Measurements from ENCODE around the gene SORL1-AS1.
"Not testable (repeated sequence)": the region's sequence is repeated elsewhere in the genome, so short reads cannot be mapped to it uniquely, and the experiment has no call there.

The SORL1-AS1 gene

GRCh38 chr11:121414141-121414913 lies 38.4 kb downstream of the SORL1-AS1 start:
- Histone ChIP-seq H3K9me3 (ENCODE audit: control insufficient read depth in 2 of 2, low read length in 2 of 2) (peaks cover 0 to 1% of the 10 kb centered on the region in 2 experiments), H3K27ac (ENCODE audit: insufficient read depth, low read length, poor library complexity, severe bottlenecking) (no peak overlapping the region), H3K36me3 (ENCODE audit: control insufficient read depth, insufficient read depth, low read length) (no peaks in the 10 kb centered on the region), H3K27me3 (ENCODE audit: control insufficient read depth, insufficient read depth, low read length) (no peaks in the 10 kb centered on the region), H3K4me1 (ENCODE audit: control insufficient read depth, insufficient read depth, low read length, poor library complexity, severe bottlenecking) (peaks cover 24% of the 10 kb centered on the region), H3K4me3 (ENCODE audit: low read depth, low read length) (no peak overlapping the region)
- H3K27me3 Mint-ChIP-seq = no peaks in the 10 kb centered on the region
- no peak overlapping the region for H3K4me3 Mint-ChIP-seq
- H3K27ac Mint-ChIP-seq = peak overlapping the region; percentile 16 to 96 (median 32)
- ATAC-seq (ENCODE audit: low read depth in 2 of 2) = no peak
- DNase-seq = no peak
- no peaks in the 10 kb centered on the region for H3K36me3 Mint-ChIP-seq
- H3K9me3 Mint-ChIP-seq = peaks cover 0 to 4% (median 0%) of the 10 kb centered on the region in 7 donors
- peaks cover 12 to 41% (median 30%) of the 10 kb centered on the region in 4 donors for H3K4me1 Mint-ChIP-seq

DNA sequence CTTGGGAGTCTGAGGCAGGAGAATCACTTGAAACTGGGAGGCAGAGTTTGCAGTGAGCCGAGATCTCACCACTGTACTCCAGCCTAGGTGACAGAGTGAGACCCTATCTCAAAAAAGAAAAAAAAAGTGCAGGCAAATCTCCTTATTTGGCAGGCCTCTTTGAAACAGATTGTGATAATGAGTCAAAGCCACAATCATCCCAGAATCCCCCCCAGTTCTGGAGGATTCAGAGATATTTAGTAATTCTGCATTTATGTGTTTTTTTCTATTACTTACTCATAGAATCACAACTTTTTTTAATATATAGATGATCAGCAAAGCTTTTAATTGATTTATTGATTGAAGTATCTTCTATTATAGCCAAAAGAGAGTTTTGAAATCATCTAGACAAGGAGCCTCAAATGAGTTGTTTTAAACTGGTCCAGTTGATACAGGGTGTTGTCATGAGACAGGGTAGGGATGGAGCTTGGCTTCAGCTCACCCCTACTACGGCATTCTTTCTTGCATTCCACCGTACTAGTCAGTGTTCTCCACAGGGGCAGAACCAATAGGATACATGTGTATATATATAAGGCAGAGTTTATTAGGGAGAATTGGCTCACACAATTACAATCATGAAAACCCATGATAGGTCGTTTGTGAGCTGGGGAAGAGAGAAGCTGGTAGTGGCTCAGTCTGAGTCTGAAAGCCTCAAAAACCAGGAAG lies 39.9 kb downstream of the SORL1-AS1 start:
- no peak overlapping the region for H3K27ac ChIP-seq (ENCODE audit: insufficient read depth, low read length, poor library complexity, severe bottlenecking)
- Mint-ChIP-seq H3K4me3 (no peak overlapping the region), H3K4me1 (peaks cover 0 to 26% (median 19%) of the 10 kb centered on the region in 4 donors), H3K27ac (peak overlapping the region; percentile 1 to 92 (median 78)), H3K9me3 (peaks cover 0 to 4% (median 0%) of the 10 kb centered on the region in 7 donors), H3K36me3 (no peaks in the 10 kb centered on the region), H3K27me3 (no peaks in the 10 kb centered on the region)
- H3K9me3 ChIP-seq (ENCODE audit: control insufficient read depth in 2 of 2, low read length in 2 of 2) = no peaks in the 10 kb centered on the region
- H3K4me3 ChIP-seq (ENCODE audit: low read depth, low read length) = no peak overlapping the region
- no peaks in the 10 kb centered on the region for H3K36me3 ChIP-seq (ENCODE audit: control insufficient read depth, insufficient read depth, low read length)
- H3K27me3 ChIP-seq (ENCODE audit: control insufficient read depth, insufficient read depth, low read length) = no peaks in the 10 kb centered on the region
- peaks cover 12% of the 10 kb centered on the region for H3K4me1 ChIP-seq (ENCODE audit: control insufficient read depth, insufficient read depth, low read length, poor library complexity, severe bottlenecking)
- DNase-seq = no peak
- no peak for ATAC-seq (ENCODE audit: low read depth in 2 of 2)

GRCh38 chr11:121412000-121412587 lies 40.7 kb downstream of the SORL1-AS1 start:
- Mint-ChIP-seq H3K4me3 (no peak overlapping the region), H3K27ac (peak overlapping the region; percentile 5 to 79 (median 65)), H3K9me3 (peaks cover 0 to 4% (median 0%) of the 10 kb centered on the region in 7 donors), H3K36me3 (no peaks in the 10 kb centered on the region), H3K4me1 (peaks cover 0 to 20% (median 12%) of the 10 kb centered on the region in 4 donors), H3K27me3 (no peaks in the 10 kb centered on the region)
- ATAC-seq (ENCODE audit: low read depth in 2 of 2) (no peak), DNase-seq (no peak)
- H3K4me3 ChIP-seq (ENCODE audit: low read depth, low read length) = no peak overlapping the region
- H3K4me1 ChIP-seq (ENCODE audit: control insufficient read depth, insufficient read depth, low read length, poor library complexity, severe bottlenecking) = peaks cover 4% of the 10 kb centered on the region
- no peak overlapping the region for H3K27ac ChIP-seq (ENCODE audit: insufficient read depth, low read length, poor library complexity, severe bottlenecking)
- H3K9me3 ChIP-seq (ENCODE audit: control insufficient read depth in 2 of 2, low read length in 2 of 2) = no peaks in the 10 kb centered on the region
- H3K36me3 ChIP-seq (ENCODE audit: control insufficient read depth, insufficient read depth, low read length) = no peaks in the 10 kb centered on the region
- no peaks in the 10 kb centered on the region for H3K27me3 ChIP-seq (ENCODE audit: control insufficient read depth, insufficient read depth, low read length)

GRCh38 chr11:121411330-121411729 lies 41.4 kb downstream of the SORL1-AS1 start:
- not testable (repeated sequence) for ATAC-seq (ENCODE audit: low read depth in 2 of 2); H3K9me3 ChIP-seq (ENCODE audit: control insufficient read depth in 2 of 2, low read length in 2 of 2); H3K9me3 Mint-ChIP-seq; H3K36me3 Mint-ChIP-seq; H3K27me3 ChIP-seq (ENCODE audit: control insufficient read depth, insufficient read depth, low read length); H3K4me1 ChIP-seq (ENCODE audit: control insufficient read depth, insufficient read depth, low read length, poor library complexity, severe bottlenecking); H3K4me3 ChIP-seq (ENCODE audit: low read depth, low read length); DNase-seq; H3K27me3 Mint-ChIP-seq; H3K27ac ChIP-seq (ENCODE audit: insufficient read depth, low read length, poor library complexity, severe bottlenecking); H3K4me3 Mint-ChIP-seq; H3K27ac Mint-ChIP-seq; H3K36me3 ChIP-seq (ENCODE audit: control insufficient read depth, insufficient read depth, low read length)
- peaks cover 0 to 12% (median 8%) of the 10 kb centered on the region in 4 donors for H3K4me1 Mint-ChIP-seq

DNA sequence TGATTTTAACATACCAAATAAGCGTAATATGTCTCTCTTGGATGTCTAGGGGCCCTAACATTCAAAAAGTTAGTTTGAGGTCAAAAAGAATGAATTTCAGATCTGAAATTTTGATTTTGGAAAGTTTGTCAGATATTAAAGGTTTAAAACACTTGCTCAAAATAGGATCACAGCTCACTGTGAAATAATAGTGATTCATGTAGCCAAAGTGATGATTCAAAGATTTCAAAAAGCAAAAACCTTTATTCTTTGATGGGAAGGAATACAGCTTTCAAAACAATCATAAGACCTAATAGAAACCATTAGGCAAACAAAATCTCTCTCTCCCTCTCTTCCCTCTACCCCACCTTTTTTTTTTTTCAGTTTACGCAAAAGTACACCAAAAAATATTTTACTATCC lies 42.7 kb downstream of the SORL1-AS1 start:
- not testable (repeated sequence) for H3K36me3 ChIP-seq (ENCODE audit: control insufficient read depth, insufficient read depth, low read length); H3K27me3 ChIP-seq (ENCODE audit: control insufficient read depth, insufficient read depth, low read length); H3K4me1 Mint-ChIP-seq; H3K27me3 Mint-ChIP-seq; H3K36me3 Mint-ChIP-seq; ATAC-seq (ENCODE audit: low read depth in 2 of 2); H3K9me3 Mint-ChIP-seq; H3K4me3 Mint-ChIP-seq; H3K9me3 ChIP-seq (ENCODE audit: control insufficient read depth in 2 of 2, low read length in 2 of 2); H3K27ac Mint-ChIP-seq; DNase-seq; H3K4me1 ChIP-seq (ENCODE audit: control insufficient read depth, insufficient read depth, low read length, poor library complexity, severe bottlenecking); H3K27ac ChIP-seq (ENCODE audit: insufficient read depth, low read length, poor library complexity, severe bottlenecking); H3K4me3 ChIP-seq (ENCODE audit: low read depth, low read length)

DNA sequence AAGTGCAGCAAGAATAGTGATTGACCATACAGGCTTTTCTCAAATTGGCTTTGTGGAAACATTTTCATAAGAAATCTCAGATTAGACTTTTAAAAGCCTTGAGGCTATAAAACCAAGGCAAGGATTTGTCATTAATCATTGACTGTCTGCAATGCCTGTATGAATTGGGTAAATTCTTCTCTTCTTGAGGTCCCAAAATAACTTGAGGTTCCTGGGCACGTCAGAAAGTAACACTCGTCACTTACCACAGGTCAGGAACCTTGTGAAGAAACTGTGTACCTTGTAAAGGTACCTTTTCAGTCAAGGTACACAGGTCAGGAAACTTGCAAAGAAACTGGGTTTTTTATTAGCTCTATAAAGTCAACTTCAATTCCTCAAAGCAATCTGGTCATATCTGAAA lies 43.9 kb downstream of the SORL1-AS1 start:
- no peak overlapping the region for H3K27ac Mint-ChIP-seq

DNA sequence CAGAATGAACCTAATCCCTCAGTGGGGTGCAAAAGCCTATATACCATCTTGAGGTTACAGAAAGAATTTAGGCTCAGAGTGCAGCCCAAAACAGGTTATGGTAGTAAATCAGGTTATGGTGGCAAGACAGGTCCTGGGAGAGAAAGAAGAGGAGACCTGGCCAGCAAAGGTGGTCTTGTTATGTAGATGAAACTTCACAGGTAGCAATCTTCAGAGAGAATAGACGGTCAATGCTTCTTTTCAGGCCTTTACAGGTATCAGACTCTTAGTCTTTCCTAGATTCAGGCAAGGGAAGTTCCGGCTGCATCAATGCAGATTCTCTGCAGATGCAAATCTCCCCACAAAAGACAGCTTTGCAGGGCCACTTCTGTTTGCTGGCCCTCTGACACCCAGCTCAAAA lies 46.5 kb downstream of the SORL1-AS1 start:
- H3K27me3 Mint-ChIP-seq = peaks cover 4% of the 10 kb centered on the region
- H3K9me3 Mint-ChIP-seq = peaks cover 0 to 9% (median 0%) of the 10 kb centered on the region in 7 donors
- no peak overlapping the region for H3K27ac Mint-ChIP-seq
- Histone ChIP-seq H3K27ac (ENCODE audit: insufficient read depth, low read length, poor library complexity, severe bottlenecking) (no peak overlapping the region), H3K4me1 (ENCODE audit: control insufficient read depth, insufficient read depth, low read length, poor library complexity, severe bottlenecking) (no peaks in the 10 kb centered on the region), H3K9me3 (ENCODE audit: control insufficient read depth in 2 of 2, low read length in 2 of 2) (no peaks in the 10 kb centered on the region), H3K27me3 (ENCODE audit: control insufficient read depth, insufficient read depth, low read length) (no peaks in the 10 kb centered on the region), H3K36me3 (ENCODE audit: control insufficient read depth, insufficient read depth, low read length) (no peaks in the 10 kb centered on the region), H3K4me3 (ENCODE audit: low read depth, low read length) (no peak overlapping the region)
- H3K4me3 Mint-ChIP-seq = no peak overlapping the region
- no peaks in the 10 kb centered on the region for H3K4me1 Mint-ChIP-seq
- H3K36me3 Mint-ChIP-seq = peaks cover 4% of the 10 kb centered on the region
- ATAC-seq (ENCODE audit: low read depth in 2 of 2) = no peak
- no peak for DNase-seq

More for the DNA sequence above, 43.9 kb downstream of the SORL1-AS1 start:
- Histone ChIP-seq H3K27ac (ENCODE audit: insufficient read depth, low read length, poor library complexity, severe bottlenecking) (no peak overlapping the region), H3K4me1 (ENCODE audit: control insufficient read depth, insufficient read depth, low read length, poor library complexity, severe bottlenecking) (no peaks in the 10 kb centered on the region), H3K27me3 (ENCODE audit: control insufficient read depth, insufficient read depth, low read length) (no peaks in the 10 kb centered on the region), H3K4me3 (ENCODE audit: low read depth, low read length) (no peak overlapping the region), H3K36me3 (ENCODE audit: control insufficient read depth, insufficient read depth, low read length) (no peaks in the 10 kb centered on the region), H3K9me3 (ENCODE audit: control insufficient read depth in 2 of 2, low read length in 2 of 2) (no peaks in the 10 kb centered on the region)
- peaks cover 0 to 4% (median 0%) of the 10 kb centered on the region in 7 donors for H3K9me3 Mint-ChIP-seq
- H3K36me3 Mint-ChIP-seq = no peaks in the 10 kb centered on the region
- DNase-seq (no peak), ATAC-seq (ENCODE audit: low read depth in 2 of 2) (no peak)
- no peaks in the 10 kb centered on the region for H3K27me3 Mint-ChIP-seq
- H3K4me3 Mint-ChIP-seq = no peak overlapping the region
- peaks cover 0 to 6% (median 3%) of the 10 kb centered on the region in 4 donors for H3K4me1 Mint-ChIP-seq

Measured in CD4-positive, CD25-positive, alpha-beta regulatory T cell (primary cell).